Measurements from ENCODE around the gene DCAF12. TPM values are rescaled to one million over a fixed set of nuclear protein-coding genes. Genes with fewer than 3 reads are reported as not detected.

The DCAF12 gene
- total RNA-seq, 4 donors from 2014 or later: 24.1 to 33.5 (median 31.0) TPM

DNA sequence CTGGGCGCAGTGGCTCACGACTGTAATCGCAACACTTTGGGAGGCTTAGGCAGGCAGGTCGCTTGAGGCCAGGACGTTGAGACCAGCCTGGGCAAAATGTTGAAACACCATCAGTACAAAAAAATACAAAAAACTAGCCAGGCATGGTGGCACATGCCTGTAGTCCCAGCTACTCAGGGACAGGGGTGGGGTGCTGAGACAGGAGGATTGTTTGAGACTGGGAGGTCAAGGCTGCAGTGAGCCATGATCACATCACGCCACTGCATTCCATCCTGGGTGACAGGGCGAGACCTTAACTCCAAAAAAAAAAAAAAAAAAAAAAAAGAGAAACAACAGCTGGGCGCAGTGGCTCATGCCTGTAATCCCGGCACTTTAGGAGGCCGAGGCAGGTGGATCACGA is 23.7 kb downstream of the DCAF12 start:
- TF ChIP-seq, protein P1, sequence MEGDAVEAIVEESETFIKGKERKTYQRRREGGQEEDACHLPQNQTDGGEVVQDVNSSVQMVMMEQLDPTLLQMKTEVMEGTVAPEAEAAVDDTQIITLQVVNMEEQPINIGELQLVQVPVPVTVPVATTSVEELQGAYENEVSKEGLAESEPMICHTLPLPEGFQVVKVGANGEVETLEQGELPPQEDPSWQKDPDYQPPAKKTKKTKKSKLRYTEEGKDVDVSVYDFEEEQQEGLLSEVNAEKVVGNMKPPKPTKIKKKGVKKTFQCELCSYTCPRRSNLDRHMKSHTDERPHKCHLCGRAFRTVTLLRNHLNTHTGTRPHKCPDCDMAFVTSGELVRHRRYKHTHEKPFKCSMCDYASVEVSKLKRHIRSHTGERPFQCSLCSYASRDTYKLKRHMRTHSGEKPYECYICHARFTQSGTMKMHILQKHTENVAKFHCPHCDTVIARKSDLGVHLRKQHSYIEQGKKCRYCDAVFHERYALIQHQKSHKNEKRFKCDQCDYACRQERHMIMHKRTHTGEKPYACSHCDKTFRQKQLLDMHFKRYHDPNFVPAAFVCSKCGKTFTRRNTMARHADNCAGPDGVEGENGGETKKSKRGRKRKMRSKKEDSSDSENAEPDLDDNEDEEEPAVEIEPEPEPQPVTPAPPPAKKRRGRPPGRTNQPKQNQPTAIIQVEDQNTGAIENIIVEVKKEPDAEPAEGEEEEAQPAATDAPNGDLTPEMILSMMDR (IDR thresholded peaks at IDR 0.05; ENCODE audit: low read depth): no peak

DNA sequence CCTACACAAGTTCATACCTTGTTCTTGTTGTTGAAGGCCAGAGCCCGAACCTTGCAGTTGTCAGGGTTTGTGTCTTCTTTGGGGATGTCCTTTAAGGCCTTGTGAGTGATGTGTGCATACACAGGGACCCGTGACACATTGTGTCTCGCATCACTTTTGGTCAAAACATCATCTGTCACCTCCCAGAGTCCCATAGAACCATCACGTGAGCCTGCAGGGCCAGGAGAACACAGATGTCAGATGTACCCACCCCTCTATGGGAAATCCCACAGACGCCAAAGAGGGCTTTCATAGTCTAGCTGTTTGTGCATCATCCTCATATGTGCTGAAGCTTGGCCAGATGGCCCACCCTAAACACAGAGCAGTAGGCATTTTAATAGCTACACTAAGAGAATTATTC is 28.2 kb downstream of the DCAF12 start:
- TF ChIP-seq, protein P1 (IDR thresholded peaks at IDR 0.05; ENCODE audit: low read depth): no peak

DNA sequence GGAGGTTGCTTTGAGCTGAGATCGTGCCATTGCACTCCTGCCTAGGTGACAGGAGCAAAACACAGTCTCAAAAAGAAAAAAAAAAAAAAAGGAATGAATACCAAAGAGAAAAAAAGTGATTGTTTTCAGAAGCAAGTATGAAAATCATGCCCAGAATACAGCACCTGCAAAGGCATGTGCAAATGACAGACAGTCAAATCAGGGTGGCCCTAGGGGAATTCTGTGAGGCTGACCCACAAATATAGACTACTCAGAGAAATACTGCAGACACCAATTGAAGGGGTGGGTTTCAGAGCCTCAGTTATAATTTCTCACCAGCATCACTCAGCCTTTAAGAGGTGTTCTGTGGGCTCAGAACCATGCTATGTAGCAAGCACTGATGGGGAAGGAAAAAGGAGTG is 28.6 kb downstream of the DCAF12 start:
- TF ChIP-seq, protein P1 (IDR thresholded peaks at IDR 0.05; ENCODE audit: low read depth): no peak

DNA sequence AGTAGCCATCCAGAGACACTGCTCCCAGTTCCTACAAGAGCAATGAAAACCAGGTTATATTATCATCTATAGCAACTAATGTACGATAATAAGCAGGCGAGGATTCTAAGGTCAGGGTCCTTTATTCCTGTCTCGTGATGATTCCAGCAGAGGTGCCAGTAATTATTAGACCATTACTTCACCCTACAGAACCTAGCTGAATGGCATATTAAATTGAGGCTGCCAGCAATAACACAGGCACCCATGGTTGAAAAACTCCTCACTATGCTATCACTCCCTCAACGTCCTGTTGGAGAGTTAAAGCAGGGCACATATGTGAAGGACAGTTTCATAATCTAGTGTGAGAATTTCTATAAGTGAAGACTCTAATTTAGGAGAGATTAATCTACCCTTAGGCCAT is 29.7 kb downstream of the DCAF12 start:
- TF ChIP-seq, protein P1 (IDR thresholded peaks at IDR 0.05; ENCODE audit: low read depth): no peak

DNA sequence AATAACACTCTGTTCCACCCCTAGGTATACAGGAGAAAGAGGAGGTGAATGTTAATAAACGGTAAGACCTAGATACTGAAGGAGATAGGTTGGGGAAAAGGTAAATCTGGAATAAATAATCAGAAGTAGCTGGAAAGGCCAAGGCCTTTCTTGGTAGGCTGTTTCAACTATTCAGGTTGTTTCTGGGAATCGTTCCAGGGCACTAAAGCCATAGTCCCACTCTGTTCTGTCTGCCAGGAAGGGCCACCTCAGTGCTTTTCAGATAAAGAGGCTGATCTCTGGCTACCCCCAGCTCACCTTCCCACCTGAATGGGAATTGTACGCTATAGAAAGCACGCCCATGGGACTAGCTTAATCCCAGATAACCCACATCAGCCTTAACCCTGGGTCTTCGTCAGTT is 32.9 kb downstream of the DCAF12 start:
- TF ChIP-seq, protein P1 (IDR thresholded peaks at IDR 0.05; ENCODE audit: low read depth): no peak

DNA sequence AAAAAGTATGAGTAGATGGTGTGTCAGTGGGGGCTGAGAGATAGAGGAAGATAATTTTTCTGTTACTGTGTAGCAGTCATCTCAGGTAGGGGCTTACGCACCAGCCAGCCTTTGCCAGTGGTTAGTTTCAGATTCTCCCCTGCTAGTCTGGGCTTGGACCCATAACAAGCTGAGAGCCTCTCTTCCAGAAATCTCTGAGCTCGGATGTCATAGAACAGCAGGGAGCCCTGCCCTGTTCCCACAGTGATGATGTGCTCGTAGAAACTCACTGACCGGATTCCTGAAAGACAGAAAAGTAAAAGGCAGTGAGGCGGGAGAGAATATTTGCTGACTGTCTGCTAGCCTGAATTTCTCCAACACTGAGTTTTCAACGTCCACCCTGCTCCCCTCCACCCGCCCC is 37.2 kb downstream of the DCAF12 start:
- TF ChIP-seq, protein P1 (IDR thresholded peaks at IDR 0.05; ENCODE audit: low read depth): no peak

DNA sequence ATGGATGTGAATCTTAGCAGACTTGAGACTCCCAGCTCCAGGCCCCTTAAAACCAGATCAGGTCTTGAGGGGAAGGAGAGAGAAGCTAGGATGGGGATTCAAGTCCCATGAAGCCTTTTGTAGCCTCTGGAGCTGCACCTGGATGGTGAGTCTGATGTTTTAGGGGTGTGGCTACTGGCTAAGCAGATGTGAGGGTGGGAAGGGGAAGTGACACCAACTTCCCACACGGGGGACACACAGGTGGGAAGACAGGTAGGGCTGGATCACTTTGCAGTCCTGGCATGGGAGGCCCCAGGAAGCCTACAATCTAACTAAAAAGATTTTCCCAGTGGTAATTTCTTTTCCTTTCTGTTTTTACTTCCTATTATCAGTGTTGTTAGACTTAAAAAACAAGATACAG is 39.1 kb downstream of the DCAF12 start:
- TF ChIP-seq, protein P1 (IDR thresholded peaks at IDR 0.05; ENCODE audit: low read depth): no peak
